RWPE2 (cell line): ENCODE results near the gene MRPL42.

Experiments
- ATAC-seq: fragments of 200-7000 bp; cut with Tn5 transposase; 3 replicates; pipeline ENCODE4 v1.9.1; 2021; ENCODE audit warnings: low read depth
- DNase-seq: peaks from one replicate; pipeline ENCODE4 v3.0.0-alpha.2; 2020; ENCODE audit warnings: low spot score
- H3K27ac ChIP-seq: fragments of 450-650 bp; 2 replicates; pipeline ENCODE4 v1.5.1; 2017; ENCODE audit warnings: mild to moderate bottlenecking; ENCODE audit not compliant: poor library complexity, severe bottlenecking
- H3K27me3 ChIP-seq: fragments of 250-450 bp; sonication (Bioruptor Pico); 2 replicates; pipeline ENCODE4 v1.5.1; 2021; ENCODE audit warnings: mild to moderate bottlenecking, moderate library complexity; ENCODE audit not compliant: insufficient read depth, poor library complexity, severe bottlenecking
- H3K36me3 ChIP-seq: fragments of 250-450 bp; sonication (Bioruptor Pico); 2 replicates; pipeline ENCODE4 v1.5.1; 2020; ENCODE audit warnings: low read depth, mild to moderate bottlenecking, moderate library complexity
- H3K4me1 ChIP-seq: fragments of 250-450 bp; sonication (Bioruptor Pico); 2 replicates; pipeline ENCODE4 v1.5.1; 2021; ENCODE audit warnings: mild to moderate bottlenecking, moderate library complexity; ENCODE audit not compliant: insufficient read depth, poor library complexity, severe bottlenecking
- H3K4me3 ChIP-seq: fragments of 250-450 bp; sonication (Bioruptor Pico); 2 replicates; pipeline ENCODE4 v1.5.1; 2021; ENCODE audit warnings: mild to moderate bottlenecking, moderate library complexity; ENCODE audit not compliant: severe bottlenecking
- H3K9me3 ChIP-seq: fragments of 250-450 bp; sonication (Bioruptor Pico); 2 replicates; pipeline ENCODE4 v1.5.1; 2021; ENCODE audit warnings: mild to moderate bottlenecking, moderate library complexity; ENCODE audit not compliant: severe bottlenecking
- CTCF ChIP-seq: fragments of 450-650 bp; IDR thresholded peaks from one replicate; pipeline ENCODE4 v1.5.1; 2017; ENCODE audit warnings: mild to moderate bottlenecking, moderate library complexity; ENCODE audit not compliant: poor library complexity, severe bottlenecking

MRPL42 gene

GRCh38 chr12:93500667-93501066 lies 33.4 kb downstream of the MRPL42 start:
- H3K27me3 ChIP-seq = no peaks in the 10 kb centered on the region
- no peak for TF ChIP-seq CTCF
- H3K4me3 ChIP-seq = no peak overlapping the region
- peaks cover 57% of the 10 kb centered on the region for H3K36me3 ChIP-seq
- no peak for DNase-seq
- no peak for ATAC-seq
- H3K27ac ChIP-seq = no peak overlapping the region
- H3K4me1 ChIP-seq = no peaks in the 10 kb centered on the region
- no peaks in the 10 kb centered on the region for H3K9me3 ChIP-seq

GRCh38 chr12:93502802-93503623 lies 35.7 kb downstream of the MRPL42 start:
- no peak for ATAC-seq
- Histone ChIP-seq H3K36me3 (peaks cover 55% of the 10 kb centered on the region), H3K27ac (no peak overlapping the region), H3K9me3 (no peaks in the 10 kb centered on the region), H3K27me3 (no peaks in the 10 kb centered on the region), H3K4me3 (no peak overlapping the region), H3K4me1 (no peaks in the 10 kb centered on the region)
- no peak for DNase-seq
- TF ChIP-seq CTCF = peak; percentile 93

- TF ChIP-seq CTCF = no peak
- Histone ChIP-seq H3K9me3 (no peaks in the 10 kb centered on the region), H3K36me3 (peaks cover 26% of the 10 kb centered on the region), H3K27ac (no peak overlapping the region), H3K4me1 (no peaks in the 10 kb centered on the region), H3K4me3 (no peak overlapping the region), H3K27me3 (no peaks in the 10 kb centered on the region)
- DNase-seq (no peak), ATAC-seq (no peak)
Measured at GRCh38 chr12:93507165-93507564, 39.9 kb downstream of the MRPL42 start.

- Histone ChIP-seq H3K9me3 (no peaks in the 10 kb centered on the region), H3K27me3 (no peaks in the 10 kb centered on the region), H3K4me3 (no peak overlapping the region), H3K27ac (no peak overlapping the region), H3K4me1 (no peaks in the 10 kb centered on the region), H3K36me3 (peaks cover 11% of the 10 kb centered on the region)
- ATAC-seq (no peak), DNase-seq (no peak)
- no peak for TF ChIP-seq CTCF
Measured at GRCh38 chr12:93509506-93509905, 42.2 kb downstream of the MRPL42 start.

- DNase-seq = no peak
- ATAC-seq = peak; percentile 90
- H3K4me3 ChIP-seq = no peak overlapping the region
- H3K27ac ChIP-seq = no peak overlapping the region
- no peak for TF ChIP-seq CTCF
- no peaks in the 10 kb centered on the region for H3K36me3 ChIP-seq
- H3K9me3 ChIP-seq = no peaks in the 10 kb centered on the region
- no peaks in the 10 kb centered on the region for H3K27me3 ChIP-seq
- H3K4me1 ChIP-seq = no peaks in the 10 kb centered on the region
Measured at GRCh38 chr12:93514853-93515252, 47.5 kb downstream of the MRPL42 start.
